ENCODE measurements around the gene LSG1. TPM values are rescaled to one million over a fixed set of nuclear protein-coding genes. Genes with fewer than 3 reads are reported as not detected.

The LSG1 gene
- total RNA-seq, 1 donor from 2014 or later = 51.0 TPM

GRCh38 chr3:194624956-194625355 lies 47.0 kb downstream of the LSG1 start:
- Mint-ChIP-seq H3K9me3 (ENCODE audit: low read depth) (no peaks in the 10 kb centered on the region), H3K27ac (no peak overlapping the region), H3K4me1 (ENCODE audit: low read depth) (no peaks in the 10 kb centered on the region), H3K27me3 (no peaks in the 10 kb centered on the region), H3K36me3 (ENCODE audit: insufficient read depth) (peaks cover 27% of the 10 kb centered on the region), H3K4me3 (ENCODE audit: low read depth) (no peak overlapping the region)
- no peak for TF ChIP-seq CTCF (IDR thresholded peaks at IDR 0.05; ENCODE audit: unreplicated experiment)
- no peak for DNase-seq (ENCODE audit: low spot score, unreplicated experiment)

- DNase-seq (ENCODE audit: low spot score, unreplicated experiment) = no peak
- H3K27me3 Mint-ChIP-seq = no peaks in the 10 kb centered on the region
- no peak overlapping the region for H3K27ac Mint-ChIP-seq
- no peaks in the 10 kb centered on the region for H3K9me3 Mint-ChIP-seq (ENCODE audit: low read depth)
- no peaks in the 10 kb centered on the region for H3K4me1 Mint-ChIP-seq (ENCODE audit: low read depth)
- no peak for TF ChIP-seq CTCF (IDR thresholded peaks at IDR 0.05; ENCODE audit: unreplicated experiment)
- H3K36me3 Mint-ChIP-seq (ENCODE audit: insufficient read depth) = peaks cover 26% of the 10 kb centered on the region
- no peak overlapping the region for H3K4me3 Mint-ChIP-seq (ENCODE audit: low read depth)
Measured at GRCh38 chr3:194623449-194624290, 48.3 kb downstream of the LSG1 start.

GRCh38 chr3:194622621-194623340 lies 49.2 kb downstream of the LSG1 start:
- Mint-ChIP-seq H3K27me3 (no peaks in the 10 kb centered on the region), H3K4me3 (ENCODE audit: low read depth) (no peak overlapping the region), H3K9me3 (ENCODE audit: low read depth) (no peaks in the 10 kb centered on the region), H3K4me1 (ENCODE audit: low read depth) (no peaks in the 10 kb centered on the region), H3K36me3 (ENCODE audit: insufficient read depth) (peaks cover 19% of the 10 kb centered on the region), H3K27ac (peak overlapping the region; percentile 71)
- no peak for DNase-seq (ENCODE audit: low spot score, unreplicated experiment)
- no peak for TF ChIP-seq CTCF (IDR thresholded peaks at IDR 0.05; ENCODE audit: unreplicated experiment)

GRCh38 chr3:194621947-194622346 lies 50.0 kb downstream of the LSG1 start:
- H3K27ac Mint-ChIP-seq = no peak overlapping the region
- TF ChIP-seq CTCF (IDR thresholded peaks at IDR 0.05; ENCODE audit: unreplicated experiment) = no peak

GRCh38 chr3:194620196-194620595 lies 51.8 kb downstream of the LSG1 start:
- peaks cover 20% of the 10 kb centered on the region for H3K36me3 Mint-ChIP-seq (ENCODE audit: insufficient read depth)
- no peak overlapping the region for H3K4me3 Mint-ChIP-seq (ENCODE audit: low read depth)
- no peak for TF ChIP-seq CTCF (IDR thresholded peaks at IDR 0.05; ENCODE audit: unreplicated experiment)
- no peaks in the 10 kb centered on the region for H3K27me3 Mint-ChIP-seq
- DNase-seq (ENCODE audit: low spot score, unreplicated experiment) = no peak
- no peaks in the 10 kb centered on the region for H3K9me3 Mint-ChIP-seq (ENCODE audit: low read depth)
- H3K27ac Mint-ChIP-seq = no peak overlapping the region
- H3K4me1 Mint-ChIP-seq (ENCODE audit: low read depth) = no peaks in the 10 kb centered on the region

More at GRCh38 chr3:194621947-194622346, 50.0 kb downstream of the LSG1 start:
- DNase-seq (ENCODE audit: low spot score, unreplicated experiment) = no peak
- H3K9me3 Mint-ChIP-seq (ENCODE audit: low read depth) = no peaks in the 10 kb centered on the region
- peaks cover 18% of the 10 kb centered on the region for H3K36me3 Mint-ChIP-seq (ENCODE audit: insufficient read depth)
- H3K4me1 Mint-ChIP-seq (ENCODE audit: low read depth) = no peaks in the 10 kb centered on the region
- H3K27me3 Mint-ChIP-seq = no peaks in the 10 kb centered on the region
- no peak overlapping the region for H3K4me3 Mint-ChIP-seq (ENCODE audit: low read depth)

All from progenitor cell of endocrine pancreas (in vitro differentiated cells).